HG02759 (cell line): ENCODE measurements around the gene CTIF.

ENCODE experiments used
- ATAC-seq: cut with Tn5 transposase; IDR thresholded peaks from one replicate; pipeline ENCODE4 v1.9.1; 2021; ENCODE audit warnings: mild to moderate bottlenecking, moderate library complexity; ENCODE audit not compliant: unreplicated experiment

The CTIF gene

DNA sequence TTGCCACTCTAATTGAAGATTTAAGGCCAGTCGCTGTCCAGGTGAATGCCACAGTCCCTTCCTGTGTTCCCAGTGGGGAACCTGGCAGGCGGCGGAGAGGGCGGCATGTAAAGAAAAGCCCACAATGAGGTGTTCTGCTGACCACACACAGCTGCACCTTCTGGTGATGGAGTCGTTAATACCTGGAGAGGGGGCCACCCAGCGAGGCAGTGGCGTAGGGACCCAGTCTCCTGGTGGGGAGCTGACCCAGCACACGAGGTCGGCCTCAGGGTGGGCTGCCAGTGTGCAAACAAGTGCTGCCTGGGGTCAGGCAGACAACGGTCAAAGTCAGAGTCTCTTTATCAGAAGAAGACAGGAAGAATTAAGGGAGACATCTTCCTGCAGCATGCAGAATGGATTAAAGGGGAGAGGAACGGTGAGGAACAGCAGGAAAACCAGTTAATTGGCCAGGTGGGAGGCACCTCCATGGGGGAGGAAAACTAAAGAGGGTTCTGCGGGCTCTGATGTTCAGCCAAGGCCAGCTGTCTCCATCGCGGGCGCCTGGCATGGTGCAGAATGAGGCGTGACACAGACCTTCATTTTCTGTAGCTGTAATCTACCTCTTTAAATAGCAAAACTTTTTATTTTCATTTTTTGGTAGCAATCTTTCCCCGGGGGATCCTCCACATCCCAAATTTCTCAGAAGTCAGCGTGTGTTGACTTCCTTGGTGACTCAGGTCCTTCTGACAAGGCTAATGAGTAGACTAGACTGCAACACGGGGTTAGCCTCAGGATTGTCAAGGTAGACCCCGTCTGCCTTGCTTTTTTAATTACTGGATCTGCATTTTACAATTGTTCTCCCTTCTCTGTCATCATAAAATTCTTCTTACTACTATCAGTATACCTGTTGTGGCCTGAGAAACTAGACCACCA is 333.7 kb downstream of the CTIF start:
- no peak for ATAC-seq

DNA sequence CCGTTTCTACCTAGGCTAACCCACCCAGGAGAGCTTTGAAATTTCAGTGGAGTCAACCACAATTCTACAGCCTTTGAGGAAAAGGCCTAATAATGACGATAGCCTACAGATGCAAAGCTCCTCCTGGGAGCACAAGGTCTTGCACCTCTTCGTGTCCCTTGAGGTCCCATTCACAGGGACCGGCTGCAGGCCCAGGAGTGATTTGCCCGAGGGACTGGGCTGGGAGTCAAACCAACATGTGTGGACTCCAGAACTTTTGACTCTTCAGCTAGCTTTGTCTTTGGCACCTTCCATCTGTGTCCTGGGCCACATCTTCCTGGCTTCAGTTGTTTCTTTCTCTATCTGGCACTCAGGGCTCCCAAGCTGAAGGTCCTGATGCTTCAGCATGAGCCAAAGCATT is 335.4 kb downstream of the CTIF start:
- no peak for ATAC-seq

DNA sequence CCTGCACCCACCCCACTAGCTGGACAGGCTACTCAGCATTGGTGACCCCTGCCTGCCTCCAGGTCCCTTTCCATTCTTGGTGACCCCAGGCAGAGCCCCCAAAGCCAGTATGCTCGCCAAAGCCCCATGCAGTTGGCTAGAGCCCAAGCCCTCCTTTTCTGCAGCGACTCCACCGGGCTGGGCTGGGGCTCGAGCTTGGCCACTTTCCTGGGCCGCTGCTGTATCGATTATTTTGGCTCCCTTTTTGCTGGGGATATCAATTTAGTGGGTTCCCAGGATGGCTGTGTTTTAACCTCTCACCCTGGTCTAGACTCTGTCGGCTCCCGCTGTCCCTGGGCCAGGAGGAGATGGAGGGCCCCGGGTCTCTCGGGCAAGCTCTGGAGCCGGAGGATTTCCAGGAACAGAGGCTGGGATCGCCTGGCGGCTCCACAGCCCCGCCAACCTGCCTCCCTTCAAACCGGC is 335.9 kb downstream of the CTIF start:
- no peak for ATAC-seq

DNA sequence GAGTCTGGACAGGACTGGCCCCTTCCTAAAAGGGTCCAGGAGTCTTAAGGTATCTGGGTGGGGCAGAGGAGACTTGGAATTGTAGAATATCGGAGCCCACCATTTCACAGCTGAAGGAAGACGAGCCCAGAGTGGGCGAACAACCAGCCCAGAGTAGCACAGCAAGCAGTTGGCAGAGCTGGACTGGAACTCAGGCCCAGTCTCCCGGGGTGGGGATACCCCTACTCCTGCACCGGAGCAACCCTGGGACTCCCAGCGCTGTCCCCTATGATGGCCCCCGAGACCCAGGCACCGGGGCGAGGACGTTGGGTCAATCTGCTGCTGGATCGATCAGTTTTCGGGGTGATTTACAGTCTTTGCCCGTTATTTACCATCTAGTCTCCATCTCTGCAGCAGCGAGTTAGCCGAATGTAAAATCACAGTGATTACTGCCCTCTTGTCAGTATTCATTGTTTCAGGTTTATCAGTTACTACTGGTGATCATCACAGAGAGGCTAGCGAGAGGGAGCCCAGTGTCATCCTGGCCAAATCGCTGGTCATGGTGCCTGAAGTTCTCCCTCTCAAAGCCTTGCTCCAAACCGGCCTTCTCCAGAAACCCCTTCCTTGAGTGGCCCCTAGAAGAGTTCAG is 336.6 kb downstream of the CTIF start:
- ATAC-seq: no peak

DNA sequence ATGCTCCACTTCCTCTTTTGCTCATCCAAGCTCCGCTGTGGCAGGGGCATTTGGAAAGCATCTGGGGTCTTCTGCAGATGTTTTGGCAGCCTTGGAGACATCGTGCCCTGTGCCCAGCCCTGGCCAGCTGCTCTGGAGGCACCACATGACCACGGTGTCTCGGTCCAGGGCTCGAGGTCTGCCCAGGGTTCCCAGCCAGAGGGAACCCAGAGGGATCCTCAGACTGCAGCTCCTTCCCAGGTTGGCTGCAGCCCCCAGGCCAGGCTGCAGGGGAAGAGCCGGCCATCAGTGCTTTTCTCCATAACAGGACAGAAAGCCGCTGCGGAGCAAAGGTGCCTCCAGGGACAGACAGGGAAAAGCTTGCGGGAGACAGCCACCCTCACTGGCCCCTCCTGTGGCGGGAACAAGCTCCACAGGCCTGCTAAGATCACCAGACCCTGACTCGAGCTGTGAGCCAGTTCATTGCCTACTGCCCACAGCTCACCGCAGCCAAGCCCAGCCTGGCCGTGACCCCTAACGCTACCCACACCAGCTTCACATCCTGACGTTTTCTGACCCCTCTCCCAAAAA is 337.2 kb downstream of the CTIF start:
- ATAC-seq: no peak

DNA sequence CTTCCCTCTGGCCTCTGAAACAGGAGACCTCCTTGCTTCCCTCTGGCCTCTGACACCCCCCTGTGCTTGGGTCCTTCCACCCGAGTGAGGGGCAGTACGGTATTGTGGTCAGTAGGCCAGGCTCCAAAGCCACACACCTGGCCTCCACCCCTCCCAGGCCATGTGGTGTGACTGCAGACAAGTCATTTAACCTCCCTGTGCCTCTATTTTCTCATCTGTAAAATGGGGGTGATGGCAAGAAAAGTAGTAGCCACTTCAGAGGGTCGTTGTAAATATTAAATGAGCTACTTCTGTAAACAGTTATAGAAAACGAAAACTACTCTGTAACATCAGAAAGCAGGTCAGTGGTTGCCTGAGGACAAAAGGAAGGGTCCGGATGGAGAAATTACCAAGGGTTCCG is 337.8 kb downstream of the CTIF start:
- no peak for ATAC-seq

DNA sequence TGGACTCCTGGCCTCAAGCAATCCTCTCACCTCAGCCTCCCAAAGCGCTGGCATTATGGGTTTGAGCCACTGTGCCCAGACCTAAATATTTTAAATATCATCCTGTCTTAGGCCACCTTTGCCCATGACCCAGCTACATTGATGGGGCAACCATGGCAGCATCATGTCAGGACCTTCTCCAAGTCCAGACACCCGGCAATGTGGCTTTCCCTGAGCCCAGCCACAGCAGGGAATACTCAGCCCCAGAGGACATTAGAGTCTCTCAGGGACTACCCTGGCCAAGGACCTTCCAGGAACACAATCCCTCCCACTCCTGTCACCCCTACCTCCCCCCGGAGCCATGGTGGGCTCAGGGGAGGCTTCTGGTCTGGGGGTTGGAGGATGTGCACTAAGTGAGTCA is 339.1 kb downstream of the CTIF start:
- no peak for ATAC-seq

DNA sequence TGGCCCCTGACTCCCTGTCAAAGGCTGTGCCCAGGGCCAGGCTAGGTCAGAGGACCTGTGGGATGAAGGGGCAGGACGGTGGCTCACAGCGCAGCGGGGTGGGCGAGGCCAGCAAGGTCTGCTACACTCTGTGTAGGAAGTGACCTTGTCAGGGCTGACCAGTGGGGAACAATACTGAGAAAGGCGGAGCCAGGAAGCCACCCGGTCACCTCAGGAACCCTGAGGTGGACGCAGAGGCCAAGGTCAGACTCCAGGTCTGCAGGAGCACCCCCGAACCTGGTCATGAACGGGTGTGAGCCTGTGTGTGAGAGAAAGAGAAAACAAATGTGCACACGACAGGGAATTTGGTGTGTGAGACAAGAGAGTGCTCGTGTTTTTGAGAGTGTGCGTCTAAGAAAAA is 339.6 kb downstream of the CTIF start:
- ATAC-seq: no peak

DNA sequence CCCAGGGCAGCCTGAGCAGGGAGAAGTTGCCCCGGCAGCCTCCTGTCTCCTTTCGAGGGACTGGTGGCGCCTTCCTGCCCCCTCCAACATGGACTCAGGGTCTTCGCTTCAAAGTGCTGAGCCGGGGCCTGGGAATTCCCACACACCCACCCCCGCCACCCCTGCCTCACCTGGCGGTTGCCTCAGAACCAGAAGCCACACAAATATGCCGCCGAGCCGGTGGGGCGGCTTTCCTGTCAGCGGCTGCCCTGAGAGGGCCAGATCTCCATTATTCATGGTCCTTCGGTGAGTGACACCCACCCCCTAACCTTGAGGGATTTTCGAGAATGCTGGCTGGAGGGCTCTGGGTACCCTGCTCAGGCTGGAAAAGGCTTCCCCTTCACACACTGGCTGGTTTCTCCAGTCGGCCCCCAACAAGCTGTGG is 340.2 kb downstream of the CTIF start:
- ATAC-seq: no peak

DNA sequence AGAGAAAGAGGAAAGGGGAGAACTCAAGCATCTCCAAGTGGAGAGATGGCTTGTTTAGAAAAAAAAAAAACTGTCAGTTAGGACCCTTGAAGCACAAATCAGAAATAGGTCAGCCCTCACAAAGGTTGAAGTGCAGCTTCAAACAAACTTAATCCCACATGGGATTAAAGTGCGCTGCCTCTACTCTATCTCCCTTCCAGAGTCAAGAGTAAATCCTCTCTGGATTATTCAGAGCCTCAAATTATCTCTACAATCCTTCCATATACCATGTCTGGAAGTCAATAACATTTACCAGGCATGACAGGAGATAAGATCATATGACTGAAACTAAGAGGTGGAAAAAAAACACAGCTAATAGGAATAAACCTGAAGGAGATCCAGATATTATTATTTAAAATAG is 342.1 kb downstream of the CTIF start:
- no peak for ATAC-seq

DNA sequence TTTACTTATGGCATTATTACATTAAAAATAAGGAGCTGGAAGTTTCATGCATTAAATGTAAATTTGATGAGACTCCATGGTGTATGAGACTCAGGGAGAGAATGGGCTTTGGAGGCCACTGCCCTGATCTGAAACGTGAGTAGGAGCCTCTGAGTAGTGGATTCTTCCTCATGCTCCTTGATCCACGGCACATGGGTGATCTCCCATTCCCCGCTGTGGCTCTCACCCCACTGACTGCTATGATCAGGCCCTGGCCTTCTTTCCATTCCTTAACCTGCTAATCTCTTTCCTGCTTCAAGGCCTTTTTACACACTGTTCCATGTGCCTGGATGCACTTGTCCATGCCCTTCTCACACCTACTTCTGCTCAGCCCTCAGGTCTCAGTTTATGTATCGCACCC is 343.5 kb downstream of the CTIF start:
- no peak for ATAC-seq

DNA sequence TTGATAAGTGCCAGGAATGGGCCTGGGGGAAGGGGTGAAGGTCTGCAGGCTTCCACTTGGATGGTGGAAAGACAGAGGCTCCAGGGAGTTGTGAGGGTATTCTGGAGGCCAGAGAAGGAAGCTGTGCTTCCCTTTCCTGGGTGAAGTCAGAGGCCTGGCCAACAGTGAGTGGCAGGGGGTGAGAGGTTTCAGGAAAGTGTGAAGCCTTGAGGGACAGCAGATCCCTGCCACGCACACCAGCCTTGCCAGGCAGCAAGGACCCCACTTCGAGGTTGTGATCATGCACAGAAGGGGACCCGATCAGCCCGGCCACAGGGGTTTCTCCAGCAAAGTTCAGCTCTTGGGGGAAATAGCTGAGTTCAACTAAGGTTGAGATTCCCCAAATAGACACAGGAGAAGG is 345.5 kb downstream of the CTIF start:
- no peak for ATAC-seq

DNA sequence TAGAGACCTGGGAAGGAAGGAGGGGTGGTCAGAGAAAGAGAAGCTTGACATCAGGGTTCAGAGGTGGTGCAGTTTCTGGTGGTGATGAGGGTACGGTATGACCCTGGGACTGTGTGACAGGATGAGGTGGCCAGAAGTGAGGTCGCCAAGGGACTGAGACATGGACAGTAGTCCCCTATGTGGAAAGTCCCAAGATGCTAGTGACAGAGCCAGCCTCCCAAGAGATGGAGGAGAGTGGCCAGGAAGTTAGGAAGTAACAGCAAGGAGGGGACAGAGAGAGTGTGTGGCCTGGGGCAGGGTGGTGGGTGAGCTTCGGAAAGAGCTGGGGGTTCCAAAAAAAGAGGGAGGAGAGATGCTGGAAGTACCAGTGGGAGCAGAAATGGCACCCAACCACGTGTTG is 345.9 kb downstream of the CTIF start:
- ATAC-seq: no peak

DNA sequence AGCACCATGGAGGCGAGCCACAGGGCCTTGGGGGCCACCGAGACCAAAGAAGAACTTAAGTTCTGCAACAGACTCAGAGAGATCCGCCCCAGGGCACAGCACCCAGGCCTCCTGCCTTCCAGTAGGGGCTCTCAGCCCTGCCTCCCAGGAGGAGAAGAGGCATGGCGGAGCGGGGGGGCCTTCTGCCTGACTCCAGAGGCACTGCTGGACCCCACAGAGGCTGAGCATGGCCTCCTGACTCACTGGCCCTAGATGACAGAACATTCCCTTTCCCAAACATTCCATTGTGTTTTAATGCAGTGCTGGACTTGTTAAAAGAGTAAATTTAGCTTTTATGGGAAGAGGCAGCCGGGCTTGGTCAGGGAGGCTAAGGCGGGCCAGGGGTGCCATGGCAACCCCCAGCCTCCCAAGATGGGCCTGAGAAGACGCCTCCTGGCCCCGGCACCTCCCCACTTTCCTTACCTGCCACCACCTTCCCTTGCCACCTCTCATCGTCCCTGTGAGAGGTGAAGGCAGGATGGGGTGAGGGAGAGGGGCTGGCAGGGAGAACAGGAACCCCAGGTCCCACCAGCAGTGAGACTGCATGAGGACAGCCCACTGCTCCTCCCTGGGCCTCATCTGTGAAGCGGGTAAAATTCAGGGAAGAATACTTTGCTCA is 346.6 kb downstream of the CTIF start:
- ATAC-seq: no peak

DNA sequence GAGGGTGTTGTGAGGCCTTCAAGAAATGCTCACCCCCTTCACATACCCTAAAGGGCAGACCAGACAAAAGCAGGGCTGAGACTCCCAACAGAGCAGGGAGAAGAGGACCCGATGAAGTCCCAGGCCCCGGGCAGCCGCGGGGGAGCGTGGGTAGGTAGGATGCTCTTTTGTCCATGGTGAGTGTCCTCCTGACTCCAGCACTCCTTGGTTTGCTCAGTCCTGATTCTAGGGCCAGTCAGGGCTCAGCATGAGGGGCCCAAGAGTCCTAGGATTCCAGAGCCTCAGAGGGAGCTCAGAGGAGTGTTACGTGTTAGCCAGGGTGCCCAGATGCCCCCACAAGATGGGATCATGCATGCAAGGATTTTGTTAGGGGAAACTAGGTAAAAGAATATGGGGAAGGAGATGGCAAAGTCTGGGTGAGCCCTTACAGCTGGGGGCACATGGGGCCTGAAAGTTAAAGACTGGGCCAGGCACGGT is 347.1 kb downstream of the CTIF start:
- ATAC-seq: no peak

DNA sequence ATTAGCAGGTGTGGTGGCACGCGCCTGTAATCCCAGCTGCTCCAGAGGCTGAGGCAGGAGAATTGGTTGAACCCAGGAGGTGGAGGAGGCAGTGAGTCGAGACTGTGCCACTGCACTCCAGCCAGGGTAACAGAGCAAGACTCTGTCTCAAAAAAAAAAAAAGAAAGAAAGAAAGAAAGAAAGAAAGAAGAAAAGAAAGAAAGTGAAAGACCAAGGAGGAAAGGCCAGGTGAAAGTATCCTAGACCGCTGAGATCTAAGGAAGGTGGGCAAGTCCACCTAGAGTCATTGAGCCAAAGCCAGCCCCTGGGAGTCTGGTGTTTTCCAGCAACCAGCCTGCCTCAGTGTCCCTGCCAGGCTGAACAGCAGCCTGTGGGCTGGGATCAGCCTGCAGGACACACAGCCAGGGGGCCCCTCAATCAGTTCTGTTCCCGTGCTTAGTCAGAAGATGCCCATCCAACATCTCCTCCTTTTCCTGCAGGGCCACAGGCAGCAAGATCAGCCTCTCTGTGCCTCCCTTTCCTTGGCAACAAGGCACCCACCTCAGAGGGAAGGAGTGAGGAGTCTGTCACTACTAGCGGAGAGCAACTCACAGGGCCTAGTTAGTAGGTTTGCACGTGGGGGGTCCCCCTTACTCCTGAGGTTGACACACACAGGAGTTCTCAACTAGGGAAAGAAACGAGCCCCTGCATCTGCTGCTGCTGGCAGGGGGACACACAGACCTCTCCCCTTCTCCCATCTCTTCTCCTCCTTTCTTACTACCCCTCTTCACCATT is 347.9 kb downstream of the CTIF start:
- no peak for ATAC-seq

DNA sequence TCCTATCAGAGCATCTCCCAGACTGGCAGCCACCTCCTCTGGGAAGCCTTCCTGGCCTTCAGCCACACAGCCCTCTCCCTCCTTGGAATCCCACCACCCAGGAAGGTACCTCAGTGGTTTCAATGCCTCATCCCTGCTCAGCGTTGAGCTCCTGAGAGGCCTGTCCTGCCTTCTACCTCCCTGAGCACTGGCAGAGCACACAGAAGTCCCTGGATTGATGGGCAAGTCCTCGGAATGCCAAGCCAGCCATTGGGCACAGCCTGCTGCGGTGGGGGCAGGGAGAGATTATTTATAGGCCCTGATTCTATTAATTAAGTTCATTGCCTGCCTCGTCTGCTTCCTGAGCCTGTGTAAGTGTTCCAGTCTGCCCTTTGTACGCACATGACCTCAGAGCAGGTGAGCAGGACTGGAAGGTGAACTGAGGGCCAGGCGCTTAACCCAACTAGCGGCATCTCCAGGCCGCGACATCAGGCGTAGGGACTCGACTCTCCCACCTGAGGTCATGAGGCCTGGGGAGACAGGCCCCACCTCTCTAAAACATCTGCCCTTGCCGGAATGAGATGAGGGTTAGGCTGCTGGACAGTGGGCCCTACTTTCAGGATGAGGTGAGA is 348.6 kb downstream of the CTIF start:
- ATAC-seq: no peak

DNA sequence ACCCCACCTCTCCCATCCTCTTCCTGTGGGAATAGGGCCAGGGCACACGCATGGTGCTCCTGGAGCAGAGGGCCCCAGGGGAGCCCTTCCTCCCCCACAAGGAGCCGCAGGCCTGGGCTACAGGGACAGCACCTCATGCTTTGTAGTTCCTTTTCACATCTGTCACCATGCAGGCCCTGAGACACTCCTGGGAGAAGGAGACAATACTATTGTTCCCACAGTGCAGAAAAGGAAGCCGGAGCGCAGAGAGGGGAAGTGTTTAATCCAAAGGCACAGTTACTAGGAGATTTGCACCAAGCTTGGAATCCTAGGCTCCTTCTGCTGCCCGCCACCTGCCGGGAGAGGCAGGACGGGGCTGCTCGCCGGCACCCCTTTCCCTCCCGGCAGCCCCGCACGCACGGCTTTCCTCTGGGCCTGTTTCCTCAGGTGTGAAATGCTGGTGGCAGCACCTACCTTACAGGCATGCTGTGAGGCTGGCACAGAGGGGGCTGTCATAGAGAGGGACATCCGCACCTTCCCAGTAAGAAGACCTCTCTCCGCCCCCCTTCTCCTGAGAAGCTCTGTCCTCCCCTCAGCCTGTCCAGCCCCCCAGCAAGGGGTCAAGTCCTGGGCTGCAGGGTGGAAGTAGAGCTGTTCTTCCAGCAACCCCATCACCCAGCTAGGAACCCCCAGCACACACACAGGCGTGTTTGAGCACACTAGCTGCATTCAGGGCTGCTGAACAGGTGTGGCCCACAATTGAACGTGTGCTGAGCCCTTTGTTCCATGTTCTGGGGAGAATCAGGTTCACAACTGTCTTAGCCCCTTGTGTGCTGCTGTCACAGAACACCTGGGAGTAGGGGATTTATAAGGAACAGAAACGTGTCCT is 349.3 kb downstream of the CTIF start:
- no peak for ATAC-seq

DNA sequence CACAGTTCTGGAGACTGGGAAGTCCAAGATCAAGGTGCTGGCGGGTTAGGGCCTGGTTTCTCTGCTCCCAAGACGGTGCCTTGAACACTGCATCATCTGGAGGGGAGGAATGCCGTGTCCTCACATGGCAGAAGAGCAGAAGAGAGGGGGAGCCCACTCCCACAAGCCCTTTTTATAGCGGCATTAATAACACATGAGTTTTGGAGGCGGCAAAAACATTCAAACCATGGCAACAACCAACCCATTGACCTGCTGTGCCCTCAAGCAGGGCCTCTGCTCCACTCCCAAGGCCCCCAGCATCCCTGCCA is 349.9 kb downstream of the CTIF start:
- ATAC-seq: no peak
